T-helper 17 cell (primary cell): ENCODE measurements around the gene CXCL17. TPM values are rescaled to one million over a fixed set of nuclear protein-coding genes. Genes with fewer than 3 reads are reported as not detected.
"Not testable (repeated sequence)": the region's sequence is repeated elsewhere in the genome, so short reads cannot be mapped to it uniquely, and the experiment has no call there.

Experiments used
- ATAC-seq: fragments of 150-1000 bp; cut with Tn5 transposase; 2 replicates; pipeline ENCODE4 v1.10.0; 2021; ENCODE audit warnings: mild to moderate bottlenecking, moderate library complexity
- DNase-seq, 3 donors: peaks; one replicate each; pipeline versions ENCODE4 v3.0.0 to v3.0.0-alpha.2; 2020 to 2021
- H3K9me3 ChIP-seq: one replicate; pipeline ENCODE4 v1.7.0; 2013; ENCODE audit warnings: low read length, mild to moderate bottlenecking; ENCODE audit not compliant: control insufficient read depth, poor library complexity, severe bottlenecking
- H3K27ac Mint-ChIP-seq: one replicate; pipeline ENCODE4 v1.8.0; 2022; ENCODE audit warnings: mild to moderate bottlenecking, moderate library complexity, mixed read lengths
- H3K27me3 Mint-ChIP-seq: one replicate; pipeline ENCODE4 v1.8.0; 2022; ENCODE audit warnings: mixed read lengths
- H3K36me3 Mint-ChIP-seq: one replicate; pipeline ENCODE4 v1.8.0; 2022; ENCODE audit warnings: low read depth, mixed read lengths
- H3K4me1 Mint-ChIP-seq: one replicate; pipeline ENCODE4 v1.8.0; 2022; ENCODE audit warnings: mild to moderate bottlenecking, mixed read lengths
- H3K4me3 Mint-ChIP-seq: one replicate; pipeline ENCODE4 v1.8.0; 2022; ENCODE audit warnings: mild to moderate bottlenecking, moderate library complexity, mixed read lengths
- total RNA-seq, 4 donors: library from RNA in 2 of 4; stranded (reverse) in 2 of 4; gene quantifications; one replicate each; pipeline ENCODE4 v1.2.3 and lab custom pipeline; 2022 to 2026

The CXCL17 gene
- total RNA-seq, 2 donors from 2014 or later, result not detected

GRCh38 chr19:42452590-42452989 is 9.8 kb upstream of the CXCL17 start:
- H3K4me3 Mint-ChIP-seq, result no peak overlapping the region
- H3K9me3 ChIP-seq, result no peaks in the 10 kb centered on the region
- H3K27me3 Mint-ChIP-seq, result no peaks in the 10 kb centered on the region
- no peaks in the 10 kb centered on the region for H3K36me3 Mint-ChIP-seq
- ATAC-seq (no peak), DNase-seq (no peak)
- H3K27ac Mint-ChIP-seq, result no peak overlapping the region
- peaks cover 23% of the 10 kb centered on the region for H3K4me1 Mint-ChIP-seq

GRCh38 chr19:42450314-42450934 is 7.7 kb upstream of the CXCL17 start:
- Mint-ChIP-seq H3K27ac (no peak overlapping the region), H3K27me3 (no peaks in the 10 kb centered on the region), H3K36me3 (no peaks in the 10 kb centered on the region), H3K4me1 (peaks cover 16% of the 10 kb centered on the region), H3K4me3 (no peak overlapping the region)
- ATAC-seq (peak; percentile 97), DNase-seq (peak; percentile 49 to 69 (median 67))
- H3K9me3 ChIP-seq, result no peaks in the 10 kb centered on the region

- not testable (repeated sequence) for H3K4me1 Mint-ChIP-seq, ATAC-seq, H3K27me3 Mint-ChIP-seq
Observed at GRCh38 chr19:42448306-42448705, 5.6 kb upstream of the CXCL17 start.

GRCh38 chr19:42445948-42446347 is 3.2 kb upstream of the CXCL17 start:
- H3K27me3 Mint-ChIP-seq, result no peaks in the 10 kb centered on the region
- no peaks in the 10 kb centered on the region for H3K36me3 Mint-ChIP-seq
- no peak overlapping the region for H3K27ac Mint-ChIP-seq
- DNase-seq (no peak), ATAC-seq (no peak)
- H3K4me1 Mint-ChIP-seq, result peaks cover 21% of the 10 kb centered on the region
- H3K4me3 Mint-ChIP-seq, result no peak overlapping the region
- H3K9me3 ChIP-seq, result no peaks in the 10 kb centered on the region

More at GRCh38 chr19:42448306-42448705, 5.6 kb upstream of the CXCL17 start:
- H3K27ac Mint-ChIP-seq, DNase-seq, H3K9me3 ChIP-seq, H3K36me3 Mint-ChIP-seq, H3K4me3 Mint-ChIP-seq: not testable (repeated sequence)

GRCh38 chr19:42443944-42444398 is 1.2 kb upstream of the CXCL17 start:
- Mint-ChIP-seq H3K27ac (peak overlapping the region; percentile 71), H3K4me1 (peaks cover 32% of the 10 kb centered on the region), H3K27me3 (no peaks in the 10 kb centered on the region), H3K4me3 (no peak overlapping the region), H3K36me3 (no peaks in the 10 kb centered on the region)
- no peaks in the 10 kb centered on the region for H3K9me3 ChIP-seq
- DNase-seq (no peak), ATAC-seq (no peak)

- H3K9me3 ChIP-seq, result no peaks in the 10 kb centered on the region
- H3K27me3 Mint-ChIP-seq, result no peaks in the 10 kb centered on the region
- DNase-seq, result peak in 1 of 3 donors; percentile 21
- H3K36me3 Mint-ChIP-seq, result no peaks in the 10 kb centered on the region
- peak overlapping the region; percentile 88 for H3K4me3 Mint-ChIP-seq
- peak; percentile 46 for ATAC-seq
- H3K27ac Mint-ChIP-seq, result peak overlapping the region; percentile 88
- H3K4me1 Mint-ChIP-seq, result peaks cover 37% of the 10 kb centered on the region
Observed at GRCh38 chr19:42441049-42441445, 1.7 kb downstream of the CXCL17 start.

- no peaks in the 10 kb centered on the region for H3K27me3 Mint-ChIP-seq
- H3K27ac Mint-ChIP-seq, result peak overlapping the region; percentile 88
- ATAC-seq (peak; percentile 61), DNase-seq (peak; percentile 64 to 83 (median 79))
- H3K9me3 ChIP-seq, result no peaks in the 10 kb centered on the region
- H3K4me1 Mint-ChIP-seq, result peaks cover 37% of the 10 kb centered on the region
- H3K36me3 Mint-ChIP-seq, result no peaks in the 10 kb centered on the region
- H3K4me3 Mint-ChIP-seq, result peak overlapping the region; percentile 88
Observed at GRCh38 chr19:42440357-42441048, 2.2 kb downstream of the CXCL17 start.

- Mint-ChIP-seq H3K27ac (no peak overlapping the region), H3K4me1 (peaks cover 20% of the 10 kb centered on the region), H3K27me3 (no peaks in the 10 kb centered on the region), H3K4me3 (no peak overlapping the region), H3K36me3 (no peaks in the 10 kb centered on the region)
- DNase-seq, result no peak
- H3K9me3 ChIP-seq, result no peaks in the 10 kb centered on the region
- ATAC-seq, result no peak
Observed at GRCh38 chr19:42436006-42436405, 6.7 kb downstream of the CXCL17 start.

- ATAC-seq (no peak), DNase-seq (no peak)
- H3K4me1 Mint-ChIP-seq, result peaks cover 13% of the 10 kb centered on the region
- H3K4me3 Mint-ChIP-seq, result no peak overlapping the region
- H3K27ac Mint-ChIP-seq, result no peak overlapping the region
- no peaks in the 10 kb centered on the region for H3K9me3 ChIP-seq
- no peaks in the 10 kb centered on the region for H3K36me3 Mint-ChIP-seq
- H3K27me3 Mint-ChIP-seq, result no peaks in the 10 kb centered on the region
Observed at GRCh38 chr19:42435316-42435715, 7.4 kb downstream of the CXCL17 start.

GRCh38 chr19:42433503-42434260 is 9.1 kb downstream of the CXCL17 start:
- Mint-ChIP-seq H3K36me3 (no peaks in the 10 kb centered on the region), H3K4me1 (peaks cover 9% of the 10 kb centered on the region), H3K27ac (peak overlapping the region; percentile 41), H3K27me3 (no peaks in the 10 kb centered on the region), H3K4me3 (no peak overlapping the region)
- H3K9me3 ChIP-seq, result no peaks in the 10 kb centered on the region
- ATAC-seq, result peak; percentile 66
- peak; percentile 42 to 57 (median 43) for DNase-seq

- ATAC-seq, result no peak
- no peak for DNase-seq
- Mint-ChIP-seq H3K27me3 (no peaks in the 10 kb centered on the region), H3K4me3 (no peak overlapping the region), H3K36me3 (no peaks in the 10 kb centered on the region), H3K4me1 (peaks cover 6% of the 10 kb centered on the region), H3K27ac (no peak overlapping the region)
- no peaks in the 10 kb centered on the region for H3K9me3 ChIP-seq
Observed at GRCh38 chr19:42431486-42431885, 11.3 kb downstream of the CXCL17 start.

- Mint-ChIP-seq H3K36me3 (no peaks in the 10 kb centered on the region), H3K27me3 (no peaks in the 10 kb centered on the region), H3K27ac (peak overlapping the region; percentile 45), H3K4me1 (peaks cover 11% of the 10 kb centered on the region), H3K4me3 (no peak overlapping the region)
- DNase-seq (no peak), ATAC-seq (no peak)
- no peaks in the 10 kb centered on the region for H3K9me3 ChIP-seq
Observed at GRCh38 chr19:42428676-42429075, 14.1 kb downstream of the CXCL17 start.

- DNase-seq (no peak), ATAC-seq (no peak)
- H3K9me3 ChIP-seq, result no peaks in the 10 kb centered on the region
- Mint-ChIP-seq H3K27ac (no peak within 1 kb of the TSS), H3K27me3 (no peaks in the 10 kb centered on the region), H3K4me1 (peaks cover 22% of the 10 kb centered on the region), H3K4me3 (no peak within 1 kb of the TSS), H3K36me3 (no peaks in the 10 kb centered on the region)
Observed at GRCh38 chr19:42427313-42427712, 15.4 kb downstream of the CXCL17 start, which contains the start of gene LIPE. Gene LIPE, minus strand, starts transcription at chr19:42427388. Its CDS starts 239 bp downstream, at chr19:42427149.
